Measurements from ENCODE around the gene GVQW3. TPM values are rescaled to one million over a fixed set of nuclear protein-coding genes. Genes with fewer than 3 reads are reported as not detected.

Gene GVQW3
- total and polyA plus RNA-seq, 7 donors, result 0.41 to 4.7 (median 1.8) TPM

DNA sequence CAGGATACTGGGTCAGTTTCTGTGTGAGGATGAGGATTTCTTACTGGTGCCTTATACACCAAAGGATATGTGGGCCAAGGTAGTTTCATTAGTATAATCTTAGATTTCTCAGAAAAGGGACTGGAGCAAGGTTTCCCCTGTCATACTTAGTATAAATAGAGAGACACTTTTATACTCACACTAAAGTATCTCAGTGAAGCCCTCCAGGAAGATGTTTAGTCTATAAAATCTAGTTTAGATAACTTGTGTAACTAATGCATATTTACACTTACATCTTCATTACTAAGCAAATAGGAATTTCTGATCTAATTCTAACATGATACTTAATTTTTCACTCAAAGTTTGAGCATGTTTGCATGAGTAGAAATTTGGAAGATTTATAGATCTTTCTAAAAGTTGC is 74.8 kb downstream of the GVQW3 start:
- H3K9me3 ChIP-seq, result no peaks in the 10 kb centered on the region
- DNase-seq, result no peak
- intact Hi-C loops (cut with DNase I), result no loop called here
- H3K27me3 ChIP-seq, result no peaks in the 10 kb centered on the region
- peaks cover 0 to 67% (median 2%) of the 10 kb centered on the region in 4 donors for H3K36me3 ChIP-seq
- peaks cover 0 to 14% (median 6%) of the 10 kb centered on the region in 4 donors for H3K4me1 ChIP-seq
- TF ChIP-seq EP300 (IDR thresholded peaks at IDR 0.05), result no peak
- TF ChIP-seq POLR2A (IDR thresholded peaks at IDR 0.05), result no peak
- no peak for TF ChIP-seq POLR2AphosphoS5 (IDR thresholded peaks at IDR 0.05)
- TF ChIP-seq, protein P1, sequence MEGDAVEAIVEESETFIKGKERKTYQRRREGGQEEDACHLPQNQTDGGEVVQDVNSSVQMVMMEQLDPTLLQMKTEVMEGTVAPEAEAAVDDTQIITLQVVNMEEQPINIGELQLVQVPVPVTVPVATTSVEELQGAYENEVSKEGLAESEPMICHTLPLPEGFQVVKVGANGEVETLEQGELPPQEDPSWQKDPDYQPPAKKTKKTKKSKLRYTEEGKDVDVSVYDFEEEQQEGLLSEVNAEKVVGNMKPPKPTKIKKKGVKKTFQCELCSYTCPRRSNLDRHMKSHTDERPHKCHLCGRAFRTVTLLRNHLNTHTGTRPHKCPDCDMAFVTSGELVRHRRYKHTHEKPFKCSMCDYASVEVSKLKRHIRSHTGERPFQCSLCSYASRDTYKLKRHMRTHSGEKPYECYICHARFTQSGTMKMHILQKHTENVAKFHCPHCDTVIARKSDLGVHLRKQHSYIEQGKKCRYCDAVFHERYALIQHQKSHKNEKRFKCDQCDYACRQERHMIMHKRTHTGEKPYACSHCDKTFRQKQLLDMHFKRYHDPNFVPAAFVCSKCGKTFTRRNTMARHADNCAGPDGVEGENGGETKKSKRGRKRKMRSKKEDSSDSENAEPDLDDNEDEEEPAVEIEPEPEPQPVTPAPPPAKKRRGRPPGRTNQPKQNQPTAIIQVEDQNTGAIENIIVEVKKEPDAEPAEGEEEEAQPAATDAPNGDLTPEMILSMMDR (IDR thresholded peaks at IDR 0.05), result no peak
- H3K4me3 ChIP-seq, result no peak overlapping the region
- no peak overlapping the region for H3K27ac ChIP-seq

DNA sequence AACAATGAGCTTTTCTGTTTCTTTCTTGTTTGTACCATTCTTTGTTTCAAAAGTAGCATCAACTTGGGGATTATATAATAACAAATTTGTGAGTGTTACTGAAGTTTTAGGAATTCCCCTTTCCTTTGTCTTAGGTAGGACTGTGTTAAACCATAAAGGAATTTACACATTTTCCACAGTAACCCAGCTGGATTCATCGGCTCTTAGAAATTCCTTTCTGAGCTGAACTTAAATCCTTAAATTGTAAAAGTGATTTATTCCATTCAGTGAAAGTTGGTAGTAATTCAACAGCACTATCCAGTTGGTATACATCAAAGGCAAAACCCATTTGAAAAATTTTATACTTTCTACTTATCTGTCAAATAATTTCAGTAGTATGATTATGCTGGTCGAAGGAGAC is 75.4 kb downstream of the GVQW3 start:
- Histone ChIP-seq H3K27me3 (no peaks in the 10 kb centered on the region), H3K36me3 (peaks cover 0 to 62% (median 2%) of the 10 kb centered on the region in 4 donors), H3K4me1 (peaks cover 0 to 14% (median 6%) of the 10 kb centered on the region in 4 donors), H3K9me3 (no peaks in the 10 kb centered on the region), H3K4me3 (no peak overlapping the region), H3K27ac (no peak overlapping the region)
- WGBS, 2 donors, result 82 to 87% methylated on average over 2 of the region's 2 CpGs
- intact Hi-C loops (cut with DNase I), result no loop called here
- DNase-seq, result no peak
- TF ChIP-seq, protein P1 (IDR thresholded peaks at IDR 0.05), result no peak
- TF ChIP-seq POLR2A (IDR thresholded peaks at IDR 0.05), result no peak
- no peak for TF ChIP-seq EP300 (IDR thresholded peaks at IDR 0.05)
- no peak for TF ChIP-seq POLR2AphosphoS5 (IDR thresholded peaks at IDR 0.05)

Small RNAs within 50 kb of the gene (small RNA-seq; reads per million reads assigned to genes)
- 0 reads per million in 3 donors for gene RF00019

Other genes with a start within 250 kb of the GVQW3 start
- 1 to 10 TPM; 1.1 to 8.9 (median 4.9) TPM for gene WNT11, start 174.8 kb upstream of the GVQW3 start, total RNA-seq
- gene WNT11, start 174.8 kb upstream of the GVQW3 start, polyA plus RNA-seq, result 1 to 10 TPM in 2 of 3 donors, under 1 TPM in 1; 0.92 to 2.2 (median 1.8) TPM
- 10 to 100 TPM; 27.7 to 35.0 (median 31.4) TPM for gene THAP12, start 191 bp upstream of the GVQW3 start, total RNA-seq
- gene THAP12, start 191 bp upstream of the GVQW3 start, polyA plus RNA-seq, result 10 to 100 TPM; 27.1 to 43.2 (median 27.3) TPM
- gene EMSY, start 63.7 kb downstream of the GVQW3 start, total RNA-seq, result 10 to 100 TPM; 20.8 to 51.8 (median 31.5) TPM
- gene EMSY, start 63.7 kb downstream of the GVQW3 start, polyA plus RNA-seq, result 10 to 100 TPM in 2 of 3 donors, 1 to 10 TPM in 1; 7.4 to 10.8 (median 10.3) TPM

All from sigmoid colon (tissue), 7 donors.